K562 (cell line): ENCODE measurements around the gene UNC5B. TPM values are rescaled to one million over a fixed set of nuclear protein-coding genes. Genes with fewer than 3 reads are reported as not detected.

Source experiments
- ATF3 ChIP-seq, 2 experiments: fragments of 450-650 bp in 1 of 2; sonication (generic) in 1 of 2; formaldehyde crosslinking in 1 of 2; IDR thresholded peaks in 1 of 2; conservative IDR thresholded peaks in 1 of 2; 2 replicates each; pipeline versions ENCODE4 v1.6.1 to v1.8.1; 2016 to 2023; ENCODE audit warnings: mild to moderate bottlenecking in 2 of 2, moderate library complexity in 2 of 2, inconsistent platforms in 1 of 2, missing genetic modification reagents in 1 of 2
- CEBPG ChIP-seq, 3 experiments: fragments of 200-800 bp in 1 of 3; sonication (Bioruptor generic) in 1 of 3; sonication (generic) in 1 of 3; formaldehyde crosslinking in 1 of 3; IDR thresholded peaks in 2 of 3; conservative IDR thresholded peaks in 1 of 3; 2 replicates each; pipeline versions ENCODE4 v1.6.1 to v1.8.0; 2016 to 2022; ENCODE audit warnings: missing compliant biosample characterization in 2 of 3, missing genetic modification characterization in 2 of 3, mild to moderate bottlenecking in 1 of 3, missing genetic modification reagents in 1 of 3
- CREB3L1 ChIP-seq: fragments of 450-650 bp; IDR thresholded peaks from 2 replicates; pipeline ENCODE4 v1.6.1; 2014; ENCODE audit warnings: low read depth, mild to moderate bottlenecking, moderate library complexity, borderline replicate concordance
- ESRRA ChIP-seq: fragments of 450-650 bp; IDR thresholded peaks from 2 replicates; pipeline ENCODE4 v1.6.1; 2014; ENCODE audit warnings: low read depth, mild to moderate bottlenecking, moderate library complexity, borderline replicate concordance
- FOSL1 ChIP-seq: fragments of 200-800 bp; sonication (Bioruptor generic); conservative IDR thresholded peaks from 2 replicates; pipeline ENCODE4 v1.6.1; 2016; ENCODE audit warnings: missing genetic modification characterization, missing compliant biosample characterization
- HDAC1 ChIP-seq, 2 experiments: fragments of 450-650 bp; IDR thresholded peaks; 2 replicates each; pipeline ENCODE4 v1.6.1; 2016 to 2017; ENCODE audit warnings: inconsistent platforms in 1 of 2, mild to moderate bottlenecking in 1 of 2, moderate library complexity in 1 of 2
- MTA1 ChIP-seq: fragments of 450-650 bp; IDR thresholded peaks from 2 replicates; pipeline ENCODE4 v1.6.1; 2017; ENCODE audit warnings: borderline replicate concordance
- RBM25 ChIP-seq: fragments of 200-400 bp; formaldehyde crosslinking; IDR thresholded peaks from 2 replicates; pipeline ENCODE4 v1.6.1; 2018; ENCODE audit warnings: low read length, low read depth, moderate library complexity; ENCODE audit not compliant: severe bottlenecking
- XRCC5 ChIP-seq: fragments of 200-400 bp; formaldehyde crosslinking; IDR thresholded peaks from 2 replicates; pipeline ENCODE4 v1.6.1; 2017; ENCODE audit warnings: low read depth, mild to moderate bottlenecking, low read length
- ZBTB40 ChIP-seq, 2 experiments: fragments of 450-650 bp in 1 of 2; sonication (generic) in 1 of 2; formaldehyde crosslinking in 1 of 2; IDR thresholded peaks; 2 replicates each; pipeline versions ENCODE4 v1.7.1 to v1.9.0; 2016 to 2022; ENCODE audit warnings: inconsistent platforms in 1 of 2, mild to moderate bottlenecking in 1 of 2, missing genetic modification reagents in 1 of 2
- polyA plus RNA-seq, 8 experiments: library from polyadenylated mRNA; depleted of rRNA in 4 of 8; stranded (reverse) in 5 of 8; unstranded in 3 of 8; fragments of >200 nt; fragmentation: Nextera tagmentation in 2 of 8; fragmentation: Illumina TruSeq in 1 of 8; extraction: Ambion mirVana in 2 of 8; extraction: Trizol in 1 of 8; gene quantifications; 2 replicates each; pipeline versions ENCODE4 v1.2.1 to v1.2.3, GENCODE V29; 2011 to 2014; ENCODE audit warnings: inconsistent platforms in 1 of 8, missing spikeins in 1 of 8
- total RNA-seq, 7 experiments: library from RNA; depleted of rRNA in 6 of 7; stranded (reverse); fragments of >200 nt in 6 of 7; fragmentation: Illumina TruSeq in 2 of 7; extraction: Trizol in 2 of 7; gene quantifications; 2 replicates each; pipeline versions ENCODE4 v1.2.1 to v1.2.3, GENCODE V29; 2011 to 2021; ENCODE audit warnings: low replicate concordance in 1 of 7
- TF ChIP-seq, protein P1 (sequence below): fragments of 250-450 bp; sonication (Bioruptor Pico); IDR thresholded peaks from 2 replicates; pipeline ENCODE4 v1.8.0; 2021; ENCODE audit warnings: moderate library complexity, mild to moderate bottlenecking, inconsistent platforms

Gene UNC5B
- total and polyA plus RNA-seq, 9 of the 15 experiments (the other 6 are each of a cell fraction or from before 2014, with no cell fraction given): 0.10 to 8.4 (median 2.1) TPM

GRCh38 chr10:71269301-71270288 is 57.2 kb downstream of the UNC5B start (continued):
- TF ChIP-seq CEBPG (CRISPR knock-in tag; IDR thresholded peaks at IDR 0.05) (peak; percentile 55), CEBPG (tag; conservative IDR thresholded peaks at IDR 0.05 in 1 of 2, IDR thresholded peaks at IDR 0.05 in 1 of 2) (no peak), ATF3 (IDR thresholded peaks at IDR 0.05) (peak; percentile 25; the same call in 1 of the 2 replicates), ATF3 (CRISPR knock-in tag; conservative IDR thresholded peaks at IDR 0.05) (no peak), HDAC1 (IDR thresholded peaks at IDR 0.05) (0 out of 4 replicates have a peak, but pooled peaks of 1 of the 2 experiments have one; percentile 8), RBM25 (peak; percentile 65), FOSL1 (no peak), XRCC5 (no peak), MTA1 (0 out of 2 replicates have a peak, but pooled peaks have one; percentile 32), ESRRA (no peak), ZBTB40 (IDR thresholded peaks at IDR 0.05) (0 out of 2 replicates have a peak, but pooled peaks have one; percentile 18), ZBTB40 (CRISPR knock-in tag; IDR thresholded peaks at IDR 0.05) (no peak), CREB3L1 (0 out of 2 replicates have a peak, but pooled peaks have one; percentile 14)
- TF ChIP-seq, protein P1, sequence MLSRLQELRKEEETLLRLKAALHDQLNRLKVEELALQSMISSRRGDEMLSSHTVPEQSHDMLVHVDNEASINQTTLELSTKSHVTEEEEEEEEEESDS: no peak
